Kidney (tissue), 14 donors: ENCODE measurements around the gene STAMBPL1. TPM values are rescaled to one million over a fixed set of nuclear protein-coding genes. Genes with fewer than 3 reads are reported as not detected.

Experiments used
- DNase-seq, 5 donors: peaks; one replicate each; pipeline ENCODE4 v3.0.0-alpha.2; 2013 to 2020
- FAIRE-seq: peaks from 2 replicates; lab custom pipeline; 2012; peaks lifted over from hg19 to GRCh38; lab: Jason Lieb, UNC
- H3K27ac ChIP-seq, 2 donors: one replicate each; pipeline ENCODE4 v1.7.0; 2013; ENCODE audit warnings: low read depth in 2 of 2, low read length in 2 of 2, inconsistent platforms in 1 of 2
- H3K27me3 ChIP-seq: one replicate; pipeline ENCODE4 v1.7.1; 2013; ENCODE audit warnings: low read length, inconsistent platforms; ENCODE audit not compliant: control insufficient read depth, insufficient read depth
- H3K36me3 ChIP-seq, 3 donors: one replicate each; pipeline versions ENCODE4 v1.7.0 to v1.7.1; 2013; ENCODE audit warnings: low read length in 3 of 3, control low read depth in 1 of 3, inconsistent platforms in 1 of 3; ENCODE audit not compliant: insufficient read depth in 3 of 3, control insufficient read depth in 2 of 3
- H3K4me1 ChIP-seq, 3 donors: one replicate each; pipeline versions ENCODE4 v1.7.0 to v1.7.1; 2013; ENCODE audit warnings: low read length in 3 of 3, inconsistent platforms in 1 of 3, low read depth in 1 of 3; ENCODE audit not compliant: control insufficient read depth in 2 of 3, insufficient read depth in 2 of 3
- H3K4me3 ChIP-seq, 3 donors: one replicate each; pipeline versions ENCODE4 v1.7.0 to v1.8.1; 2013; ENCODE audit warnings: low read length in 3 of 3, control low read depth in 1 of 3, inconsistent platforms in 1 of 3
- H3K9ac ChIP-seq, 3 donors: one replicate each; pipeline versions ENCODE4 v1.7.0 to v1.7.1; 2013; ENCODE audit warnings: low read length in 3 of 3, control low read depth in 1 of 3, inconsistent platforms in 1 of 3
- H3K9me3 ChIP-seq, 3 donors: one replicate each; pipeline versions ENCODE4 v1.7.0 to v1.7.1; 2013; ENCODE audit warnings: low read length in 3 of 3, control low read depth in 1 of 3, inconsistent platforms in 1 of 3; ENCODE audit not compliant: control insufficient read depth in 2 of 3, insufficient read depth in 1 of 3
- intact Hi-C: fragments of 100-400 bp; cut with DNase I; formaldehyde crosslinking; loops from one replicate; pipeline ENCODE4 v1.11.1; 2022
- polyA plus RNA-seq: library from polyadenylated mRNA; stranded (reverse); fragments of 350-450 nt; fragmentation: Illumina TruSeq; extraction: RNeasy Lipid Tissue Mini Kit (QIAGEN cat#74804); gene quantifications from one replicate; pipeline ENCODE4 v1.2.3, GENCODE V29; 2014; ENCODE audit warnings: low read depth, low replicate concordance; ENCODE audit not compliant: insufficient read depth
- total RNA-seq: library from RNA; stranded (reverse); fragmentation: NEBNext Ultra II Directional; extraction: Animal tissue kit (Norgen Biotek cat#: 25700); gene quantifications from one replicate; pipeline ENCODE4 v1.2.1, GENCODE V29; 2021
- TF ChIP-seq, protein P1 (sequence below): IDR thresholded peaks from 3 replicates; pipeline ENCODE4 v1.5.1; 2012; ENCODE audit warnings: mild to moderate bottlenecking, moderate library complexity, borderline replicate concordance; ENCODE audit not compliant: insufficient read depth; ENCODE audit errors: extremely low read depth
- donor health status: control.
- donor health status: control.
- donor health status: control.
- donor health status: control.
- donor health status: control.
- donor health status: DM: yes; HTN: yes; CAD: no.
- donor health status: Normal renal cell carcinoma (clear cell type).

STAMBPL1 gene
- total and polyA plus RNA-seq, 2 donors from 2014 or later, result 3.0 to 6.9 TPM

DNA sequence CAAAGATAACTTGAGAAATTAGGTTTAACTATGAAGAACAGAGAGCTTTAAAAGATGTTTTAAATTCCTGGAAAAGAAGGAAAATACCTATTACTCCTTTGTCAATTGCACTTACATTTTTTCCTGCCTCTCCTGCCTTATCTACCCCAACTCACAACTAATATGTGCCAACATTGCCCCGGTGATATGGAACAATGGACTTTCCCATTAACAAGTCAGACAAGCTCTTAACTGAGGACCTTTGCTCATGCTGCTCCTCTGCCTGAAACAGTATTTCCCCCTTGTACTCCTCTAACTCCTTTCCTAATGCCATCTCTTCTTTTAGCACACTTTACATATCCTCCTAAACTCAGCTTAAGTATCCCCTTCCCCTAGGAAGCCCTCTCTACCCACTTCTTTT is 77.3 kb downstream of the STAMBPL1 start:
- FAIRE-seq, result no peak
- TF ChIP-seq, protein P1, sequence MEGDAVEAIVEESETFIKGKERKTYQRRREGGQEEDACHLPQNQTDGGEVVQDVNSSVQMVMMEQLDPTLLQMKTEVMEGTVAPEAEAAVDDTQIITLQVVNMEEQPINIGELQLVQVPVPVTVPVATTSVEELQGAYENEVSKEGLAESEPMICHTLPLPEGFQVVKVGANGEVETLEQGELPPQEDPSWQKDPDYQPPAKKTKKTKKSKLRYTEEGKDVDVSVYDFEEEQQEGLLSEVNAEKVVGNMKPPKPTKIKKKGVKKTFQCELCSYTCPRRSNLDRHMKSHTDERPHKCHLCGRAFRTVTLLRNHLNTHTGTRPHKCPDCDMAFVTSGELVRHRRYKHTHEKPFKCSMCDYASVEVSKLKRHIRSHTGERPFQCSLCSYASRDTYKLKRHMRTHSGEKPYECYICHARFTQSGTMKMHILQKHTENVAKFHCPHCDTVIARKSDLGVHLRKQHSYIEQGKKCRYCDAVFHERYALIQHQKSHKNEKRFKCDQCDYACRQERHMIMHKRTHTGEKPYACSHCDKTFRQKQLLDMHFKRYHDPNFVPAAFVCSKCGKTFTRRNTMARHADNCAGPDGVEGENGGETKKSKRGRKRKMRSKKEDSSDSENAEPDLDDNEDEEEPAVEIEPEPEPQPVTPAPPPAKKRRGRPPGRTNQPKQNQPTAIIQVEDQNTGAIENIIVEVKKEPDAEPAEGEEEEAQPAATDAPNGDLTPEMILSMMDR, result no peak
- Histone ChIP-seq H3K36me3 (no peaks in the 10 kb centered on the region), H3K4me1 (no peaks in the 10 kb centered on the region), H3K27me3 (no peaks in the 10 kb centered on the region), H3K9me3 (no peaks in the 10 kb centered on the region), H3K4me3 (no peak overlapping the region), H3K9ac (no peak overlapping the region), H3K27ac (no peak overlapping the region)
- DNase-seq, result no peak
- intact Hi-C loops, result no loop called here

DNA sequence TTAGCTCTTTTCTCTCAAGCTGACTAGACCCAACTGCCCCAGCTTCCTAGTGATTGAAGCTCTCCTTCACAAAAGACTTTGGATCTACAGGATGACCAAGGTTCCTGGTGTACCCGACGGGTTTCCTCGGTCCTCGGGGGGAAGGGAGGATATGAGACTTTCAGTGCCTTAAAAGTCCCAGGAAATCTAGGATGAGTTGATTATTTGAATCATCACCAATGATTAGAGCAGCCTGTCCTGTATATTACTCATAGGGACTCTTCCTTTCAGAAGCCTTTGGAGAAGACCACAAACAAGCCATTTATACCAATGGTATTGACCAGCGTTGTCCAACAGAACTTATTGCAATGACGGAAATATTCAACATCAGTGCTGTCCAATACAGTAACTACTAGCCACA is 78.7 kb downstream of the STAMBPL1 start:
- no peaks in the 10 kb centered on the region for H3K4me1 ChIP-seq
- no peak overlapping the region for H3K9ac ChIP-seq
- TF ChIP-seq, protein P1, result no peak
- no peaks in the 10 kb centered on the region for H3K36me3 ChIP-seq
- H3K9me3 ChIP-seq, result no peaks in the 10 kb centered on the region
- DNase-seq (no peak), FAIRE-seq (no peak)
- no peak overlapping the region for H3K4me3 ChIP-seq
- intact Hi-C loops, result no loop called here
- no peak overlapping the region for H3K27ac ChIP-seq
- H3K27me3 ChIP-seq, result no peaks in the 10 kb centered on the region

DNA sequence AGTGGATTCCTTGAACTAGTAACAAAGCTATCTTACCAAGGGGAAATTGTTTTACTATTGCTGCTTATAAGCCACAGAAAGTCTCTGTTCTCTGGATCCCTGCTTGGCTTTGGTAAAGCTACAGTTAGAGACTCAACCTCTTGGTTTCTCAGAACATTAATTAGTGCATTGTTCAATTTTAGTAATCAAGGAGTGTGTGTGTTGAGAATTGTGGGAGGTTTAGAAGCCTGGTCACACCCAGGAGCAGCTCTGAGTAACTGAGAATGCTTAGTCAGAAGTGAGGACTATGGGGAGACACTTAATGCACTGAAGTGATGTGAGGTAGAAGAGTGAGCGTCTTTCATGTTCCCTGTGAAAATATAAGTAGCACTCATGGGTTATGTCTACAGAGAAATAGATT is 80.8 kb downstream of the STAMBPL1 start:
- Histone ChIP-seq H3K4me1 (peaks cover 0 to 2% (median 0%) of the 10 kb centered on the region in 3 donors), H3K36me3 (no peaks in the 10 kb centered on the region), H3K27ac (no peak overlapping the region), H3K27me3 (no peaks in the 10 kb centered on the region), H3K4me3 (no peak overlapping the region), H3K9ac (no peak overlapping the region), H3K9me3 (no peaks in the 10 kb centered on the region)
- FAIRE-seq (no peak), DNase-seq (no peak)
- intact Hi-C loops, result no loop called here
- TF ChIP-seq, protein P1, result no peak

DNA sequence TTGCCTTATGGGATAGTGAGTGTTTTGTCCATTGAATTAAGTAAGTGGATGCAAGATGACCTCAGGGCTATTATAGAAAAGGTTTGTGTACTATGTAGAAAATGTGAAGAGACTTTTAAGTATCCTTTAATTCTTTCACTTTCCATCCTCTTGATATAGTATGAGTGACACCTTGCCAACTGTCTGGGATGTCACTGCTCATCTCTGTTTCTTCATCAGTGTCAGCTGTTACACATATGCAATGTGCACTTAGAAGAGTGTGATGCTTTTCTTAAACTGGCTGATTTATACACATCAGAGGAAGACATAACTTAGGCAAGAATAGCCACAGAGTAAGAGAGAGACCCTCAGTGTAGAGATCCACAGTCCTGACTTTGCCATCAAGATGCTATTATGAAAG is 81.2 kb downstream of the STAMBPL1 start:
- H3K4me3 ChIP-seq, result no peak overlapping the region
- FAIRE-seq, result no peak
- TF ChIP-seq, protein P1, result no peak
- H3K9me3 ChIP-seq, result no peaks in the 10 kb centered on the region
- DNase-seq, result no peak
- H3K27me3 ChIP-seq, result no peaks in the 10 kb centered on the region
- intact Hi-C loops, result no loop called here
- peaks cover 0 to 2% (median 0%) of the 10 kb centered on the region in 3 donors for H3K4me1 ChIP-seq
- H3K36me3 ChIP-seq, result no peaks in the 10 kb centered on the region
- H3K27ac ChIP-seq, result no peak overlapping the region
- no peak overlapping the region for H3K9ac ChIP-seq
